GM12878 (cell line): ENCODE results near the gene TCF25. TPM values are rescaled to one million over a fixed set of nuclear protein-coding genes. Genes with fewer than 3 reads are reported as not detected.

ENCODE experiments used
- ATAC-seq: fragments of 200-7000 bp; cut with Tn5 transposase; 3 replicates; pipeline ENCODE4 v1.9.1; 2020; ENCODE audit warnings: mild to moderate bottlenecking, moderate library complexity
- BruUV-seq: library from RNA; stranded (reverse); fragments of 400-500 nt; replicated peaks from 2 replicates; lab custom pipeline; 2021; lab: Mats Ljungman, UMichigan
- CTCF ChIA-PET: fragments of 300-600 bp; sonication (Branson Sonifier 250); formaldehyde crosslinking; extraction: SDS; loops from one replicate; lab custom pipeline; 2021; ENCODE audit warnings: inconsistent platforms; lab: Yijun Ruan, JAX
- POLR2A ChIA-PET: fragments of 350-600 bp; formaldehyde crosslinking; extraction: SDS; loops from one replicate; lab custom pipeline; 2021; ENCODE audit warnings: inconsistent platforms; lab: Charles Lee
- RAD21 ChIA-PET: fragments of 300-600 bp; sonication (Branson Sonifier 250); formaldehyde crosslinking; loops from one replicate; lab custom pipeline; 2023; ENCODE audit warnings: antibody characterized with exemption; ENCODE audit not compliant: unreplicated experiment; lab: Charles Lee
- SMC1A ChIA-PET: fragments of 300-600 bp; sonication (Branson Sonifier 250); formaldehyde crosslinking; loops from one replicate; lab custom pipeline; 2023; ENCODE audit not compliant: unreplicated experiment, uncharacterized antibody; lab: Charles Lee
- DNase-seq: peaks from one replicate; pipeline ENCODE4 v3.0.0-alpha.2; 2011; ENCODE audit warnings: low read depth, low spot score
- FAIRE-seq: peaks from 3 replicates; lab custom pipeline; 2011; peaks lifted over from hg19 to GRCh38; lab: Jason Lieb, UNC
- H2AFZ ChIP-seq: 2 replicates; pipeline ENCODE4 v1.6.0; 2011; ENCODE audit warnings: low read depth, low read length, control low read depth; ENCODE audit not compliant: control insufficient read depth
- H3K27ac ChIP-seq: 2 replicates; pipeline ENCODE4 v1.5.1; 2011; ENCODE audit warnings: control low read depth; ENCODE audit not compliant: control insufficient read depth, insufficient read depth
- H3K27me3 ChIP-seq, 2 experiments: replicated peaks in 1 of 2; 2 replicates each; pipeline versions ENCODE4 v1.6.0 to v1.6.1; 2011; ENCODE audit warnings: low read length in 1 of 2; ENCODE audit not compliant: control insufficient read depth in 2 of 2, insufficient read depth in 2 of 2
- H3K36me3 ChIP-seq, 2 experiments: 2 replicates each; pipeline ENCODE4 v1.5.1; 2011; ENCODE audit warnings: low read length in 1 of 2; ENCODE audit not compliant: control insufficient read depth in 2 of 2, insufficient read depth in 2 of 2
- H3K4me1 ChIP-seq: 2 replicates; pipeline ENCODE4 v1.6.1; 2011; ENCODE audit warnings: mild to moderate bottlenecking, low read length, moderate library complexity, mixed read lengths; ENCODE audit not compliant: control insufficient read depth, insufficient read depth
- H3K4me2 ChIP-seq: 2 replicates; pipeline ENCODE4 v1.6.0; 2011; ENCODE audit warnings: control low read depth; ENCODE audit not compliant: control insufficient read depth, insufficient read depth
- H3K4me3 ChIP-seq: fragments of 200-600 bp; sonication (generic); 2 replicates; pipeline ENCODE4 v1.5.1; 2016
- H3K79me2 ChIP-seq: 2 replicates; pipeline ENCODE4 v1.6.0; 2011; ENCODE audit warnings: low read length; ENCODE audit not compliant: control insufficient read depth, insufficient read depth
- H3K9ac ChIP-seq: 2 replicates; pipeline ENCODE4 v1.8.0; 2011; ENCODE audit warnings: low read length, control low read depth, mixed read lengths; ENCODE audit not compliant: control insufficient read depth, insufficient read depth
- H3K9me3 ChIP-seq: replicated peaks from 3 replicates; pipeline ENCODE4 v1.5.1; 2011; ENCODE audit warnings: mild to moderate bottlenecking, low read length; ENCODE audit not compliant: control insufficient read depth, insufficient read depth
- H4K20me1 ChIP-seq: 2 replicates; pipeline ENCODE4 v1.6.0; 2011; ENCODE audit not compliant: control insufficient read depth, insufficient read depth
- CREB1 ChIP-seq: IDR thresholded peaks from 2 replicates; pipeline ENCODE4 v1.6.1; 2012; ENCODE audit warnings: low read depth, mild to moderate bottlenecking, inconsistent platforms
- CREM ChIP-seq: IDR thresholded peaks from 2 replicates; pipeline ENCODE4 v1.6.1; 2014; ENCODE audit warnings: antibody characterized with exemption, low read depth
- E4F1 ChIP-seq: fragments of 450-650 bp; IDR thresholded peaks from 2 replicates; pipeline ENCODE4 v1.6.1; 2018; ENCODE audit warnings: borderline replicate concordance, mild to moderate bottlenecking; ENCODE audit not compliant: partially characterized antibody
- HCFC1 ChIP-seq: fragments of 150-350 bp; IDR thresholded peaks from 2 replicates; pipeline ENCODE4 v1.6.1; 2014; ENCODE audit warnings: low read length
- JUNB ChIP-seq: IDR thresholded peaks from 2 replicates; pipeline ENCODE4 v1.6.1; 2016; ENCODE audit warnings: antibody characterized with exemption, mild to moderate bottlenecking
- NR2C1 ChIP-seq: fragments of 450-650 bp; IDR thresholded peaks from 2 replicates; pipeline ENCODE4 v1.6.1; 2017; ENCODE audit warnings: antibody characterized with exemption, mild to moderate bottlenecking, moderate library complexity
- NR2C2 ChIP-seq: IDR thresholded peaks from 2 replicates; pipeline ENCODE4 v1.6.1; 2011; ENCODE audit warnings: borderline replicate concordance, low read depth; ENCODE audit not compliant: control insufficient read depth, insufficient read length
- RBBP5 ChIP-seq: fragments of 200-600 bp; sonication (generic); conservative IDR thresholded peaks from 2 replicates; pipeline ENCODE4 v1.6.1; 2016
- SMC3 ChIP-seq: IDR thresholded peaks from 2 replicates; pipeline ENCODE4 v1.6.1; 2011; ENCODE audit warnings: low read length, improper control_type of control experiment, borderline replicate concordance
- SREBF2 ChIP-seq: IDR thresholded peaks from 2 replicates; pipeline ENCODE4 v1.6.1; 2012; ENCODE audit warnings: mild to moderate bottlenecking, low read length
- WGBS: methylation state at CpG from one replicate; pipeline ENCODE4 v1.1.6; 2016; ENCODE audit warnings: low lambda C conversion rate; ENCODE audit not compliant: insufficient replicate concordance, insufficient coverage; ENCODE audit errors: missing lambda C conversion rate; 5-methylcytosine and 5-hydroxymethylcytosine counted together
- in situ Hi-C: fragments of 300-500 bp; cut with MboI; formaldehyde crosslinking; loops from 9 replicates; pipeline ENCODE4 v1.14.3; 2018; ENCODE audit warnings: mixed read lengths
- intact Hi-C: fragments of 100-400 bp; cut with micrococcal nuclease; formaldehyde crosslinking; loops from one replicate; pipeline ENCODE4 v1.14.2; 2022; ENCODE audit not compliant: unreplicated experiment
- polyA plus RNA-seq, 11 experiments: library from polyadenylated mRNA; depleted of rRNA in 4 of 11; unstranded in 6 of 11; stranded (reverse) in 5 of 11; fragments of >200 nt; fragmentation: Nextera tagmentation in 4 of 11; fragmentation: Illumina TruSeq in 1 of 11; extraction: Ambion mirVana in 4 of 11; extraction: Trizol in 1 of 11; gene quantifications; 1 replicate in 1 of 11; 2 replicates in 10 of 11; pipeline versions ENCODE4 v1.2.1 to v1.2.3, GENCODE V29; 2011 to 2016; ENCODE audit warnings: inconsistent platforms in 2 of 11, missing spikeins in 2 of 11, low read depth in 1 of 11
- total RNA-seq, 4 experiments: library from RNA; depleted of rRNA in 3 of 4; stranded (reverse); fragments of >200 nt in 3 of 4; fragmentation: Illumina TruSeq in 1 of 4; extraction: Trizol in 1 of 4; gene quantifications; 2 replicates each; pipeline versions ENCODE4 v1.2.1 to v1.2.3, GENCODE V29; 2013 to 2021
- TF ChIP-seq, protein P1 (sequence below): IDR thresholded peaks from 2 replicates; pipeline ENCODE4 v1.6.1; 2011; ENCODE audit warnings: mild to moderate bottlenecking, low read depth, low read length, moderate library complexity; ENCODE audit not compliant: insufficient replicate concordance
- TF ChIP-seq, protein P2 (sequence below): IDR thresholded peaks from 2 replicates; pipeline ENCODE4 v1.6.1; 2012; ENCODE audit warnings: improper control_type of control experiment, low read depth, low read length; ENCODE audit not compliant: insufficient replicate concordance

TCF25 gene
- total and polyA plus RNA-seq, 10 of the 15 experiments (the other 5 are each of a cell fraction or from before 2014, with no cell fraction given): 8.4 to 130 (median 89.4) TPM

DNA sequence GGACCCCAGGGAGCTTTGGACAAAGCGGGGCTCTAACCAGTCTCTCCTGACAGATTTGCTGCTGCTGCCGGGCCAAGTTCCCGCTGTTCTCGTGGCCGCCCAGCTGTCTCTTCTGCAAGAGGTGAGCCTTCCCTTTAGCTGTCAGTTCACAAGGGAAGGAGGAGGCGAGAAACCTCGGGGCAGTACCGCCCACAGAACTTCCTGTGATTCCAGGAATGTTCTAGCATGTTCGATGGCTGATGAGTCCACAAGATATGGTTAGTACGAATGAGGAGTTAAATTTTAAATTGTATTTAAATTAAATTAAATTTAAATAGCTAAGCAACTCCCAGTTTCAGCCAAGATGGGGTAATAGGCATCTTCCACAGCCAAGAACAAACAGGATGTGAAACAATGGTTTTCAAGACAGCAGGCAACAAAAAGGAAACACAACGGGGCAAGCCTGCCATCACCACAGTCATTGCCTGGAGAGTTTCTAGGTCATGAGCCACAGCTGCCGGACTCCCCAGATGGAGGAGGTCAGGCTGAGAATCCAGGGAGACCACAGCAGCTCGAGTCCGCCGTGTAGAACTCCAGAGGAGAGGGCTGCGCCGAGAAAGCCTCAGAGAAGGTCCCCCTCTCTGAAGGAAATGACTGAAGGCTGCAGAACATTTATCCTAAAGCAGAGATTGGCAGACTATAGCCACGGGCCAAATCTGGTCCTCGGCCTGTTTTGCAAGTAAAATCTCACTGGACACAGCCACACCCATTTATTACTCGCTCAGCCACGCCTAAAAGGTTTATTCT is 9.5 kb upstream of the TCF25 start (continued):
- TF ChIP-seq, protein P1, sequence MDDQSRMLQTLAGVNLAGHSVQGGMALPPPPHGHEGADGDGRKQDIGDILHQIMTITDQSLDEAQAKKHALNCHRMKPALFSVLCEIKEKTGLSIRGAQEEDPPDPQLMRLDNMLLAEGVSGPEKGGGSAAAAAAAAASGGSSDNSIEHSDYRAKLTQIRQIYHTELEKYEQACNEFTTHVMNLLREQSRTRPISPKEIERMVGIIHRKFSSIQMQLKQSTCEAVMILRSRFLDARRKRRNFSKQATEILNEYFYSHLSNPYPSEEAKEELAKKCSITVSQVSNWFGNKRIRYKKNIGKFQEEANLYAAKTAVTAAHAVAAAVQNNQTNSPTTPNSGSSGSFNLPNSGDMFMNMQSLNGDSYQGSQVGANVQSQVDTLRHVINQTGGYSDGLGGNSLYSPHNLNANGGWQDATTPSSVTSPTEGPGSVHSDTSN: no peak
- TF ChIP-seq, all 136 proteins: peak for 26

DNA sequence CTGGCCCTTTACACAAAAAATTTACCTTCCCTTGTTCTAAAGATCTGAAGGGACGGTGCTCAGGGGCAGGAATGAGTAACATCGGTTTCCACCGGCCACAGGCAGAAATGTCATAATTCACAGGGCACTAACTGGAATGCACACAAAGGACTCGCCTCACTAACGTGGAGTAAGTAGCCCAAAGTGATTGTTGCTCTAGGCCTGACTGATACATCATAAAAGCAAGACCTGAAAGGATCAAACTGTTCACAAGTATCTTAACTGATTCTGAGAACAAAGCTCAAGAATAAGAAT is 8.9 kb upstream of the TCF25 start:
- Histone ChIP-seq H2AFZ (peak overlapping the region; percentile 24; the same call in 1 of the 2 replicates), H3K4me1 (peaks cover 22% of the 10 kb centered on the region), H3K9me3 (peaks cover 1% of the 10 kb centered on the region; the same call in 2 of the 3 replicates), H4K20me1 (no peaks in the 10 kb centered on the region), H3K36me3 (no peaks in the 10 kb centered on the region), H3K79me2 (no peaks in the 10 kb centered on the region), H3K4me2 (peak overlapping the region; percentile 85), H3K27me3 (no peaks in the 10 kb centered on the region; a peak in 1 of 4 replicates), H3K9ac (peak overlapping the region; percentile 3; the same call in 1 of the 2 replicates), H3K4me3 (0 out of 2 replicates have a peak overlapping the region, but pooled peaks have one; percentile 51), H3K27ac (peak overlapping the region; percentile 60)
- intact Hi-C loops (no loop called here), in situ Hi-C loops (loop anchor here (5.0 kb wide), 1 partner anchor 162 kb away; the partner anchor contains the start of gene SPATA2L)
- RAD21 ChIA-PET: interaction anchor here (1.1 to 2.0 kb wide), 4 partner anchors 9 to 164 kb away, joined by 3 to 14 read pairs (median 12); partner anchors contain the start of genes SPATA2L and TCF25
- POLR2A ChIA-PET: interaction anchor here (1.7 to 5.2 kb wide), 3 partner anchors 8 to 165 kb away, joined by 5 to 49 read pairs (median 8); partner anchors contain the start of gene TCF25
- peak; percentile 42 for ATAC-seq
- SMC1A ChIA-PET: interaction anchor here (1.2 to 3.5 kb wide), 8 partner anchors 9 to 165 kb away, joined by 3 to 17 read pairs (median 4); partner anchors contain the start of gene TCF25
- BruUV-seq: no TSS peak
- no peak for FAIRE-seq
- whole genome bisulfite sequencing: 0% methylated on average over 5 of the region's 5 CpGs
- CTCF ChIA-PET: interaction anchor here (0.8 to 6.9 kb wide), 8 partner anchors 9 to 264 kb away, joined by 3 to 119 read pairs (median 4); partner anchors contain the start of genes MC1R, SPATA2L and TCF25
- no peak for DNase-seq
- TF ChIP-seq E4F1 (no peak), SREBF2 (no peak), HCFC1 (no peak), NR2C2 (no peak), CREM (no peak), SMC3 (no peak), NR2C1 (no peak), CREB1 (no peak), JUNB (no peak), RBBP5 (no peak)
- TF ChIP-seq, protein P2, sequence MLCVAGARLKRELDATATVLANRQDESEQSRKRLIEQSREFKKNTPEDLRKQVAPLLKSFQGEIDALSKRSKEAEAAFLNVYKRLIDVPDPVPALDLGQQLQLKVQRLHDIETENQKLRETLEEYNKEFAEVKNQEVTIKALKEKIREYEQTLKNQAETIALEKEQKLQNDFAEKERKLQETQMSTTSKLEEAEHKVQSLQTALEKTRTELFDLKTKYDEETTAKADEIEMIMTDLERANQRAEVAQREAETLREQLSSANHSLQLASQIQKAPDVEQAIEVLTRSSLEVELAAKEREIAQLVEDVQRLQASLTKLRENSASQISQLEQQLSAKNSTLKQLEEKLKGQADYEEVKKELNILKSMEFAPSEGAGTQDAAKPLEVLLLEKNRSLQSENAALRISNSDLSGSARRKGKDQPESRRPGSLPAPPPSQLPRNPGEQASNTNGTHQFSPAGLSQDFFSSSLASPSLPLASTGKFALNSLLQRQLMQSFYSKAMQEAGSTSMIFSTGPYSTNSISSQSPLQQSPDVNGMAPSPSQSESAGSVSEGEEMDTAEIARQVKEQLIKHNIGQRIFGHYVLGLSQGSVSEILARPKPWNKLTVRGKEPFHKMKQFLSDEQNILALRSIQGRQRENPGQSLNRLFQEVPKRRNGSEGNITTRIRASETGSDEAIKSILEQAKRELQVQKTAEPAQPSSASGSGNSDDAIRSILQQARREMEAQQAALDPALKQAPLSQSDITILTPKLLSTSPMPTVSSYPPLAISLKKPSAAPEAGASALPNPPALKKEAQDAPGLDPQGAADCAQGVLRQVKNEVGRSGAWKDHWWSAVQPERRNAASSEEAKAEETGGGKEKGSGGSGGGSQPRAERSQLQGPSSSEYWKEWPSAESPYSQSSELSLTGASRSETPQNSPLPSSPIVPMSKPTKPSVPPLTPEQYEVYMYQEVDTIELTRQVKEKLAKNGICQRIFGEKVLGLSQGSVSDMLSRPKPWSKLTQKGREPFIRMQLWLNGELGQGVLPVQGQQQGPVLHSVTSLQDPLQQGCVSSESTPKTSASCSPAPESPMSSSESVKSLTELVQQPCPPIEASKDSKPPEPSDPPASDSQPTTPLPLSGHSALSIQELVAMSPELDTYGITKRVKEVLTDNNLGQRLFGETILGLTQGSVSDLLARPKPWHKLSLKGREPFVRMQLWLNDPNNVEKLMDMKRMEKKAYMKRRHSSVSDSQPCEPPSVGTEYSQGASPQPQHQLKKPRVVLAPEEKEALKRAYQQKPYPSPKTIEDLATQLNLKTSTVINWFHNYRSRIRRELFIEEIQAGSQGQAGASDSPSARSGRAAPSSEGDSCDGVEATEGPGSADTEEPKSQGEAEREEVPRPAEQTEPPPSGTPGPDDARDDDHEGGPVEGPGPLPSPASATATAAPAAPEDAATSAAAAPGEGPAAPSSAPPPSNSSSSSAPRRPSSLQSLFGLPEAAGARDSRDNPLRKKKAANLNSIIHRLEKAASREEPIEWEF: no peak
